Endothelial cell of umbilical vein (primary cell): ENCODE results near the gene COX14. TPM values are rescaled to one million over a fixed set of nuclear protein-coding genes. Genes with fewer than 3 reads are reported as not detected.

Experiments
- BruUV-seq: library from RNA; stranded (reverse); fragments of 400-500 nt; replicated peaks from 2 replicates; lab custom pipeline; 2021; lab: Mats Ljungman, UMichigan
- CTCF ChIA-PET: fragments of 300-600, 350-600 bp; sonication (Branson Sonifier 250); formaldehyde crosslinking; loops from one replicate; lab custom pipeline; 2021; ENCODE audit warnings: antibody characterized with exemption, inconsistent platforms; lab: Charles Lee
- POLR2A ChIA-PET: fragments of 300-600, 350-600 bp; sonication (Branson Sonifier 250); formaldehyde crosslinking; loops from one replicate; lab custom pipeline; 2021; ENCODE audit warnings: antibody characterized with exemption, inconsistent platforms; lab: Charles Lee
- DNase-seq: peaks from one replicate; pipeline ENCODE4 v3.0.0-alpha.2; 2011; ENCODE audit warnings: low read depth, low spot score
- FAIRE-seq: peaks from 2 replicates; lab custom pipeline; 2011; peaks lifted over from hg19 to GRCh38; lab: Jason Lieb, UNC
- H2AFZ ChIP-seq: 2 replicates; pipeline ENCODE4 v1.6.0; 2012; ENCODE audit warnings: low read depth, low read length, control low read depth, inconsistent platforms
- H3K27ac ChIP-seq: 2 replicates; pipeline ENCODE4 v1.5.1; 2011; ENCODE audit warnings: low read depth, mild to moderate bottlenecking, control low read depth, low read length, moderate library complexity; ENCODE audit not compliant: insufficient read depth
- H3K27me3 ChIP-seq, 2 experiments: 2 replicates each; pipeline versions ENCODE4 v1.6.0 to v1.6.1; 2011; ENCODE audit warnings: low read length in 2 of 2, mixed read lengths in 1 of 2; ENCODE audit not compliant: control insufficient read depth in 2 of 2, insufficient read depth in 2 of 2
- H3K36me3 ChIP-seq, 2 experiments: 2 replicates in 1 of 2; 3 replicates in 1 of 2; pipeline ENCODE4 v1.5.1; 2011; ENCODE audit warnings: low read length in 2 of 2, mild to moderate bottlenecking in 1 of 2, moderate library complexity in 1 of 2; ENCODE audit not compliant: control insufficient read depth in 2 of 2, insufficient read depth in 2 of 2; ENCODE audit errors: extremely low read depth in 1 of 2
- H3K4me1 ChIP-seq: 3 replicates; pipeline ENCODE4 v1.5.1; 2011; ENCODE audit warnings: mild to moderate bottlenecking, low read length; ENCODE audit not compliant: control insufficient read depth, insufficient read depth; ENCODE audit errors: extremely low read depth
- H3K4me2 ChIP-seq: 2 replicates; pipeline ENCODE4 v1.6.1; 2011; ENCODE audit warnings: low read length, control low read depth, mixed read lengths; ENCODE audit not compliant: insufficient read depth
- H3K4me3 ChIP-seq, 3 experiments: fragments of 200-600 bp in 1 of 3; sonication (generic), shearing (Covaris generic) in 1 of 3; replicated peaks in 1 of 3; 2 replicates each; pipeline ENCODE4 v1.5.1; 2011 to 2016; ENCODE audit warnings: control low read depth in 3 of 3, low read length in 3 of 3, mild to moderate bottlenecking in 2 of 3, inconsistent platforms in 1 of 3, low read depth in 1 of 3, moderate library complexity in 1 of 3; ENCODE audit not compliant: insufficient read depth in 1 of 3
- H3K79me2 ChIP-seq: 2 replicates; pipeline ENCODE4 v1.6.0; 2012; ENCODE audit warnings: low read length, inconsistent platforms; ENCODE audit not compliant: control insufficient read depth, insufficient read depth
- H3K9ac ChIP-seq: replicated peaks from 2 replicates; pipeline ENCODE3; 2011; ENCODE audit warnings: low read length, control low read depth; ENCODE audit not compliant: insufficient read depth; ENCODE audit errors: extremely low read depth
- H3K9me1 ChIP-seq: replicated peaks from 3 replicates; pipeline ENCODE4 v1.6.0; 2011; ENCODE audit warnings: mild to moderate bottlenecking, low read length; ENCODE audit not compliant: control insufficient read depth, insufficient read depth; ENCODE audit errors: extremely low read depth
- H3K9me3 ChIP-seq: replicated peaks from 2 replicates; pipeline ENCODE4 v1.5.1; 2012; ENCODE audit warnings: low read length, inconsistent platforms; ENCODE audit not compliant: control insufficient read depth, insufficient read depth
- H4K20me1 ChIP-seq: replicated peaks from 2 replicates; pipeline ENCODE3; 2011; ENCODE audit warnings: mild to moderate bottlenecking, low read length; ENCODE audit not compliant: control insufficient read depth, insufficient read depth; ENCODE audit errors: extremely low read depth
- EZH2 ChIP-seq: IDR thresholded peaks from 2 replicates; pipeline ENCODE4 v1.6.1; 2012; ENCODE audit warnings: borderline replicate concordance, low read depth, mild to moderate bottlenecking, moderate library complexity, low read length, inconsistent platforms; ENCODE audit not compliant: severe bottlenecking
- FOS ChIP-seq: IDR thresholded peaks from 2 replicates; pipeline ENCODE4 v1.6.1; 2011; ENCODE audit warnings: mild to moderate bottlenecking, low read length, moderate library complexity, borderline replicate concordance; ENCODE audit not compliant: insufficient read depth
- GATA2 ChIP-seq: IDR thresholded peaks from 2 replicates; pipeline ENCODE4 v1.7.0; 2011; ENCODE audit warnings: low read depth, mild to moderate bottlenecking, moderate library complexity, mixed read lengths, low read length; ENCODE audit not compliant: insufficient read length, insufficient read depth
- JUN ChIP-seq: IDR thresholded peaks from 2 replicates; pipeline ENCODE4 v1.6.1; 2011; ENCODE audit warnings: borderline replicate concordance, low read depth; ENCODE audit not compliant: insufficient read length, insufficient read depth
- MYC ChIP-seq: IDR thresholded peaks from one replicate; pipeline ENCODE4 v1.6.1; 2011; ENCODE audit warnings: mild to moderate bottlenecking, low read depth, low read length
- POLR2A ChIP-seq: IDR thresholded peaks from 2 replicates; pipeline ENCODE4 v1.6.1; 2012; ENCODE audit warnings: low read depth, mild to moderate bottlenecking, control low read depth, low read length
- POLR2AphosphoS5 ChIP-seq: IDR thresholded peaks from 2 replicates; pipeline ENCODE4 v1.6.1; 2012; ENCODE audit warnings: low read depth, mild to moderate bottlenecking, control low read depth, low read length, moderate library complexity; ENCODE audit not compliant: insufficient read depth
- dilution Hi-C: fragments of 300-500 bp; cut with MboI; formaldehyde crosslinking; loops from one replicate; pipeline ENCODE4 v1.15.0; 2019; ENCODE audit warnings: low sequenced_read_pairs; ENCODE audit not compliant: extremely low pct_ligation_motif_present
- intact Hi-C: fragments of 100-400 bp; cut with micrococcal nuclease; formaldehyde crosslinking; loops from one replicate; pipeline ENCODE4 v1.10.0; 2022
- polyA plus RNA-seq, 4 experiments: library from polyadenylated mRNA; depleted of rRNA in 3 of 4; stranded (reverse) in 3 of 4; unstranded in 1 of 4; fragments of >200 nt; gene quantifications; 2 replicates each; pipeline versions ENCODE4 v1.2.1 to v1.2.3, GENCODE V29; 2011 to 2012; ENCODE audit warnings: missing spikeins in 1 of 4
- total RNA-seq: library from RNA; stranded (reverse); gene quantifications from 2 replicates; pipeline ENCODE4 v1.2.3, GENCODE V29; 2021
- TF ChIP-seq, protein P1 (sequence below), 2 donors: IDR thresholded peaks; 1 replicate in 1 of 2; 2 replicates in 1 of 2; pipeline ENCODE4 v1.5.1; 2011; ENCODE audit warnings: low read length in 2 of 2, mild to moderate bottlenecking in 2 of 2, moderate library complexity in 2 of 2, control low read depth in 1 of 2, inconsistent platforms in 1 of 2, low read depth in 1 of 2; ENCODE audit not compliant: insufficient read depth in 1 of 2; ENCODE audit errors: extremely low read depth in 1 of 2
- TF ChIP-seq, protein P2 (sequence below): IDR thresholded peaks from 2 replicates; pipeline ENCODE4 v1.6.1; 2011; ENCODE audit not compliant: insufficient read depth, insufficient read length

The COX14 gene
- total and polyA plus RNA-seq, 2 donors (not counting 3 experiments of a cell fraction or from before 2014, with no cell fraction given), result 40.3 to 106 TPM

DNA sequence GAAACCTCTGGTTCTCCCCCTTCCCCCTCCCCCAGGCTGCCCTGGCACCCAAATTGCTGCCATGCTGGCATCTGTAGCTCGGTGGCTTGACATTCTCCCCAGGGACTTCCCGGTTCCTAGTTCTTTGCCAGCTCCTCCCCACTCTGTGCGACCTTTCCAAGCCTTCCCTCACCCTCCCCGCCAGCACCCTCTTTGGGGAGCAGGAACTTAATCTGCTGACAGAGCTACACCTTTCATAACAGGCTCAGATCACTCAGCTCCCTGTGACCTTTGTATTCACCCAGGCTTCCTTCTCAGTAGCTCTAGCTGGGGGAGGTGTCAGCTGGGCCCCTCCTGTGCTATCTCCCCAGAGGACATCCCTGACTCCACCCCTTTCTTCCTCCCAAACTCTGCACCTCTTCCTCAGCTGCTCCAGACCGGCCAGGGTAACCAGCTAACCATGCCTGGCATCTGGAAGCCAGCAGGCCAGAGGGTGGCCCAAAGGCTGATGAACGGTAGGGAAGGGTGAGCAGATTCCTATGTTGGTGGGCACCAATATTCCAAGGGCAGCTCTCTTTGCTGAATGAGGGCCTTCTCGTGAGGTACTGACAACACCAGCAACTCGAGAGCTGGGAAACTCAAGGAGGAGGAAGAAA, 1.8 kb upstream of the COX14 start:
- H3K9ac ChIP-seq, result no peak overlapping the region
- DNase-seq (no peak), FAIRE-seq (no peak)
- TF ChIP-seq, protein P1, sequence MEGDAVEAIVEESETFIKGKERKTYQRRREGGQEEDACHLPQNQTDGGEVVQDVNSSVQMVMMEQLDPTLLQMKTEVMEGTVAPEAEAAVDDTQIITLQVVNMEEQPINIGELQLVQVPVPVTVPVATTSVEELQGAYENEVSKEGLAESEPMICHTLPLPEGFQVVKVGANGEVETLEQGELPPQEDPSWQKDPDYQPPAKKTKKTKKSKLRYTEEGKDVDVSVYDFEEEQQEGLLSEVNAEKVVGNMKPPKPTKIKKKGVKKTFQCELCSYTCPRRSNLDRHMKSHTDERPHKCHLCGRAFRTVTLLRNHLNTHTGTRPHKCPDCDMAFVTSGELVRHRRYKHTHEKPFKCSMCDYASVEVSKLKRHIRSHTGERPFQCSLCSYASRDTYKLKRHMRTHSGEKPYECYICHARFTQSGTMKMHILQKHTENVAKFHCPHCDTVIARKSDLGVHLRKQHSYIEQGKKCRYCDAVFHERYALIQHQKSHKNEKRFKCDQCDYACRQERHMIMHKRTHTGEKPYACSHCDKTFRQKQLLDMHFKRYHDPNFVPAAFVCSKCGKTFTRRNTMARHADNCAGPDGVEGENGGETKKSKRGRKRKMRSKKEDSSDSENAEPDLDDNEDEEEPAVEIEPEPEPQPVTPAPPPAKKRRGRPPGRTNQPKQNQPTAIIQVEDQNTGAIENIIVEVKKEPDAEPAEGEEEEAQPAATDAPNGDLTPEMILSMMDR (IDR thresholded peaks at IDR 0.05; ENCODE audit: extremely low read depth in 1 of 2, insufficient read depth in 1 of 2, low read depth in 1 of 2, low read length in 2 of 2), result no peak
- TF ChIP-seq MYC (no peak), POLR2A (no peak), JUN (no peak), GATA2 (no peak), FOS (no peak), POLR2AphosphoS5 (no peak), EZH2 (no peak)
- TF ChIP-seq, protein P2, sequence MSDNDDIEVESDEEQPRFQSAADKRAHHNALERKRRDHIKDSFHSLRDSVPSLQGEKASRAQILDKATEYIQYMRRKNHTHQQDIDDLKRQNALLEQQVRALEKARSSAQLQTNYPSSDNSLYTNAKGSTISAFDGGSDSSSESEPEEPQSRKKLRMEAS, result no peak
- no peaks in the 10 kb centered on the region for H3K9me1 ChIP-seq
- H3K4me3 ChIP-seq, result no peak overlapping the region
- H2AFZ ChIP-seq, result peak overlapping the region; percentile 90
- H3K36me3 ChIP-seq, result no peaks in the 10 kb centered on the region
- H3K79me2 ChIP-seq, result peaks cover 7% of the 10 kb centered on the region
- H4K20me1 ChIP-seq, result no peaks in the 10 kb centered on the region
- H3K27ac ChIP-seq, result no peak overlapping the region
- POLR2A ChIA-PET, result interaction anchor here (2.3 kb wide), 1 partner anchor 25 kb away, joined by 17 read pairs; the partner anchor contains the start of gene SMARCD1
- no peak overlapping the region for H3K4me2 ChIP-seq
- H3K4me1 ChIP-seq, result peaks cover 9% of the 10 kb centered on the region
- dilution Hi-C loops, result no loop called here
- BruUV-seq, result no TSS peak
- H3K27me3 ChIP-seq, result no peaks in the 10 kb centered on the region
- intact Hi-C loops, result no loop called here
- no peaks in the 10 kb centered on the region for H3K9me3 ChIP-seq
- CTCF ChIA-PET, result interaction anchor here (0.8 to 4.5 kb wide), 16 partner anchors 9 to 204 kb away, joined by 3 to 89 read pairs (median 14); partner anchors contain the start of genes CERS5, GPD1 and SMARCD1
